OCI-LY1 (cell line): ENCODE results near the gene IRAK1.

Experiments
- EZH2 ChIP-seq: fragments of 200-600 bp; sonication (generic), shearing (Covaris generic); IDR thresholded peaks from 2 replicates; pipeline ENCODE4 v1.8.0; 2017; ENCODE audit warnings: borderline replicate concordance, mixed run types, mild to moderate bottlenecking, antibody characterized with exemption, low read length, moderate library complexity, mixed read lengths
- TF ChIP-seq, protein P1 (sequence below): fragments of 200-600 bp; sonication (generic), shearing (Covaris generic); IDR thresholded peaks from 2 replicates; pipeline ENCODE4 v1.5.1; 2017; ENCODE audit warnings: mild to moderate bottlenecking, antibody characterized with exemption, low read length, moderate library complexity, mixed read lengths

DNA sequence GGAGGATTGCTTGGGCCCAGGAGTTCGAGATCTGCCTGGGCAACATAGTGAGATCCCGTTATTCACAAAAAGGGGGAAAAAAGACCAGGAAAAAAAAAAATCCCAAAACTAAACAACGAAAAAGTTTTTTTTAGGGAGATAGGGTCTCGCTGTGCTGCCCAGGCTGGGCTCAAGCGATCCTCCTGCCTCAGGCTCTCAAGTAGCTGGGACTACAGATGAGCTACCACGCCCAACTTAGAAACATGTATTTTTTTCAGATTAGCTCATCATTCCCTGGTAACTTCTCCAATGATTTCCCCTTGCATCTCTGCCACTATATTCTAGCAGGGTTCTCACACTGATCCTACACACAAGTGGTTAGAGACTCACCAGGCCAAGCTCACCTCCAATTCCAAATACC, 24.4 kb upstream of the IRAK1 start:
- TF ChIP-seq, protein P1, sequence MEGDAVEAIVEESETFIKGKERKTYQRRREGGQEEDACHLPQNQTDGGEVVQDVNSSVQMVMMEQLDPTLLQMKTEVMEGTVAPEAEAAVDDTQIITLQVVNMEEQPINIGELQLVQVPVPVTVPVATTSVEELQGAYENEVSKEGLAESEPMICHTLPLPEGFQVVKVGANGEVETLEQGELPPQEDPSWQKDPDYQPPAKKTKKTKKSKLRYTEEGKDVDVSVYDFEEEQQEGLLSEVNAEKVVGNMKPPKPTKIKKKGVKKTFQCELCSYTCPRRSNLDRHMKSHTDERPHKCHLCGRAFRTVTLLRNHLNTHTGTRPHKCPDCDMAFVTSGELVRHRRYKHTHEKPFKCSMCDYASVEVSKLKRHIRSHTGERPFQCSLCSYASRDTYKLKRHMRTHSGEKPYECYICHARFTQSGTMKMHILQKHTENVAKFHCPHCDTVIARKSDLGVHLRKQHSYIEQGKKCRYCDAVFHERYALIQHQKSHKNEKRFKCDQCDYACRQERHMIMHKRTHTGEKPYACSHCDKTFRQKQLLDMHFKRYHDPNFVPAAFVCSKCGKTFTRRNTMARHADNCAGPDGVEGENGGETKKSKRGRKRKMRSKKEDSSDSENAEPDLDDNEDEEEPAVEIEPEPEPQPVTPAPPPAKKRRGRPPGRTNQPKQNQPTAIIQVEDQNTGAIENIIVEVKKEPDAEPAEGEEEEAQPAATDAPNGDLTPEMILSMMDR: no peak
- no peak for TF ChIP-seq EZH2
